DMS79 (cell line): Measurements from ENCODE around the gene CACNA1G.

Experiments used
- DNase-seq: peaks from one replicate; lab custom pipeline; 2025; lab: John Stamatoyannopoulos, UW

Gene CACNA1G

GRCh38 chr17:50548831-50549230 lies 11.7 kb upstream of the CACNA1G start:
- no peak for DNase-seq

- DNase-seq, result no peak
Measured at GRCh38 chr17:50549256-50549941, 11.1 kb upstream of the CACNA1G start.

- DNase-seq, result no peak
Measured at GRCh38 chr17:50549969-50550368, 10.5 kb upstream of the CACNA1G start.

GRCh38 chr17:50550661-50551432 lies 9.7 kb upstream of the CACNA1G start:
- DNase-seq, result no peak

- DNase-seq, result no peak
Measured at GRCh38 chr17:50551433-50551815, 9.1 kb upstream of the CACNA1G start.

GRCh38 chr17:50551884-50552283 lies 8.6 kb upstream of the CACNA1G start:
- no peak for DNase-seq

GRCh38 chr17:50554201-50554600 lies 6.3 kb upstream of the CACNA1G start:
- no peak for DNase-seq

- DNase-seq, result peak; percentile 81
Measured at GRCh38 chr17:50556803-50557202, 3.7 kb upstream of the CACNA1G start.

- no peak for DNase-seq
Measured at GRCh38 chr17:50557630-50558029, 2.9 kb upstream of the CACNA1G start.

- DNase-seq, result peak; percentile 66
Measured at GRCh38 chr17:50558091-50558490, 2.4 kb upstream of the CACNA1G start.

- DNase-seq, result no peak
Measured at GRCh38 chr17:50558581-50558940, 2.0 kb upstream of the CACNA1G start.

GRCh38 chr17:50558941-50559614 lies 1.4 kb upstream of the CACNA1G start:
- DNase-seq, result no peak

GRCh38 chr17:50559674-50560184 lies 786 bp upstream of the CACNA1G start:
- DNase-seq, result no peak

- no peak for DNase-seq
Measured at GRCh38 chr17:50560931-50561745, 623 bp downstream of the CACNA1G start.

GRCh38 chr17:50561746-50562141 lies 1.2 kb downstream of the CACNA1G start:
- no peak for DNase-seq

GRCh38 chr17:50562242-50563091 lies 2.0 kb downstream of the CACNA1G start:
- no peak for DNase-seq

- no peak for DNase-seq
Measured at GRCh38 chr17:50563092-50563511, 2.6 kb downstream of the CACNA1G start.

GRCh38 chr17:50564916-50565315 lies 4.4 kb downstream of the CACNA1G start:
- DNase-seq, result no peak

GRCh38 chr17:50565402-50566350 lies 5.2 kb downstream of the CACNA1G start:
- peak; percentile 79 for DNase-seq

- DNase-seq, result no peak
Measured at GRCh38 chr17:50566886-50567285, 6.4 kb downstream of the CACNA1G start.
